ENCODE data around the gene ITPR3. TPM values are rescaled to one million over a fixed set of nuclear protein-coding genes. Genes with fewer than 3 reads are reported as not detected.

The ITPR3 gene
- total and polyA plus RNA-seq, 2 of the 13 experiments (the other 11 are each of a cell fraction or from before 2014, with no cell fraction given), result 3.8 to 21.4 TPM

DNA sequence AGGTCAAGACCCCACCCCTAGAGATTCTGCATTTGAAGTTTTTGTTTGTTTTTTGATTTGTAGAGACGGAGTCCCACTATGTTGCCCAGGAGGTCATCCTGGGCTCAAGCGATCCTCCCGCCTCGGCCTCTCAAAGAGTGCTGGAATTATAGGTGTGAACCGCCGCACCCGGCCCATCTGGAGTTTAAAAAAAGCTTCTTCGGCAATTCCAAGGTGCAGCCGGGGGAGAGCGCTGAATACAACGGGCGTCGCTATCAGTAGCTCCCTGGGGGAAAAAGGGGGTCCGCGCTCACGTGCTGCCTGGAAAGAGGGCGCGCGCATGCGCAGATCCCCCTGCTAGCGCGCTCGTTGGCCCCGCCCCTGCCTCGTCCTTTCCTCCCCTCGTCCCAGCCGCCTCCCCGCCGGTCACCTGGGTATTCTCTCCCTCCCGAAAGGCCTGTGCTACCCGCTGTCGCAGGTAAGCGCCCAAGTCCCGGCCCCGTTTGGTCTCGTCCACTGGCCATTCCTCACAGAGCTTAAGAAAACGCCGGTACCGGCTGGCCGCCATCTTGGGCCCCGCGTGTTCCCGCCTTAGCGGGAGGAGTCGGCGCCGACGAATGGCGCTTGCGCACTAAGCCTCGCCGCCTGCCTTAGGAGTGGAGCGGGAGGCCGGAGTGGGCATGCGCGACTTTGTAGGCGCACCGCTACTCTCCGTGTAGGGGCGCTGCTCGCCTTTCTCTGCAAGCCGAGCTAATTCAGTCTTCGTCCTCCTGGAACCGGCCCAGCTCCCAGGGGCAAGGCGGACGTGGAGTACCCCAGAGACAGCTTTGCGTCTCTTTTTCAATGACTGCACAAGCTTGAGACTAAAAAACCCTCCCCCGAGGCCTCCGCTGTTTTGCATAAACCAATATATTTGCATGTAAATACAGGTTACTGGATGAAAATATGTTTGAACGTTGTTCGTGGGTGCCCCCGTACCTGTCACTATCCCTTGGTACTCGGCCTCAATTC is 90.3 kb downstream of the ITPR3 start, which contains the start of gene UQCC2 (continued):
- TF ChIP-seq, protein P1, sequence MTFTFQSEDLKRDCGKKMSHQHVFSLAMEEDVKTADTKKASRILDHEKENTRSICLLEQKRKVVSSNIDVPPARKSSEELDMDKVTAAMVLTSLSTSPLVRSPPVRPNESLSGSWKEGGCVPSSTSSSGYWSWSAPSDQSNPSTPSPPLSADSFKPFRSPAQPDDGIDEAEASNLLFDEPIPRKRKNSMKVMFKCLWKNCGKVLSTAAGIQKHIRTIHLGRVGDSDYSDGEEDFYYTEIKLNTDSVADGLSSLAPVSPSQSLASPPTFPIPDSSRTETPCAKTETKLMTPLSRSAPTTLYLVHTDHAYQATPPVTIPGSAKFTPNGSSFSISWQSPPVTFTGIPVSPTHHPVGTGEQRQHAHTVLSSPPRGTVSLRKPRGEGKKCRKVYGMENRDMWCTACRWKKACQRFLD (CRISPR knock-in tag; IDR thresholded peaks at IDR 0.05; ENCODE audit: borderline replicate concordance), result peak; percentile 95
- peak; percentile 91 for TF ChIP-seq ZNF160 (CRISPR knock-in tag; IDR thresholded peaks at IDR 0.05)
- TF ChIP-seq SRY (CRISPR knock-in tag; IDR thresholded peaks at IDR 0.05), result peak; percentile 84; the same call in 1 of the 2 replicates
- no peak; the same call in 1 of the 2 replicates for TF ChIP-seq ZFP82 (CRISPR knock-in tag; IDR thresholded peaks at IDR 0.05; ENCODE audit: borderline replicate concordance)
- no peak; the same call in 1 of the 2 replicates for TF ChIP-seq TGIF2 (CRISPR knock-in tag; IDR thresholded peaks at IDR 0.05)
- TF ChIP-seq, protein P2, sequence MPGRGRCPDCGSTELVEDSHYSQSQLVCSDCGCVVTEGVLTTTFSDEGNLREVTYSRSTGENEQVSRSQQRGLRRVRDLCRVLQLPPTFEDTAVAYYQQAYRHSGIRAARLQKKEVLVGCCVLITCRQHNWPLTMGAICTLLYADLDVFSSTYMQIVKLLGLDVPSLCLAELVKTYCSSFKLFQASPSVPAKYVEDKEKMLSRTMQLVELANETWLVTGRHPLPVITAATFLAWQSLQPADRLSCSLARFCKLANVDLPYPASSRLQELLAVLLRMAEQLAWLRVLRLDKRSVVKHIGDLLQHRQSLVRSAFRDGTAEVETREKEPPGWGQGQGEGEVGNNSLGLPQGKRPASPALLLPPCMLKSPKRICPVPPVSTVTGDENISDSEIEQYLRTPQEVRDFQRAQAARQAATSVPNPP (CRISPR knock-in tag; IDR thresholded peaks at IDR 0.05), result peak; percentile 97
- TF ChIP-seq, protein P3, sequence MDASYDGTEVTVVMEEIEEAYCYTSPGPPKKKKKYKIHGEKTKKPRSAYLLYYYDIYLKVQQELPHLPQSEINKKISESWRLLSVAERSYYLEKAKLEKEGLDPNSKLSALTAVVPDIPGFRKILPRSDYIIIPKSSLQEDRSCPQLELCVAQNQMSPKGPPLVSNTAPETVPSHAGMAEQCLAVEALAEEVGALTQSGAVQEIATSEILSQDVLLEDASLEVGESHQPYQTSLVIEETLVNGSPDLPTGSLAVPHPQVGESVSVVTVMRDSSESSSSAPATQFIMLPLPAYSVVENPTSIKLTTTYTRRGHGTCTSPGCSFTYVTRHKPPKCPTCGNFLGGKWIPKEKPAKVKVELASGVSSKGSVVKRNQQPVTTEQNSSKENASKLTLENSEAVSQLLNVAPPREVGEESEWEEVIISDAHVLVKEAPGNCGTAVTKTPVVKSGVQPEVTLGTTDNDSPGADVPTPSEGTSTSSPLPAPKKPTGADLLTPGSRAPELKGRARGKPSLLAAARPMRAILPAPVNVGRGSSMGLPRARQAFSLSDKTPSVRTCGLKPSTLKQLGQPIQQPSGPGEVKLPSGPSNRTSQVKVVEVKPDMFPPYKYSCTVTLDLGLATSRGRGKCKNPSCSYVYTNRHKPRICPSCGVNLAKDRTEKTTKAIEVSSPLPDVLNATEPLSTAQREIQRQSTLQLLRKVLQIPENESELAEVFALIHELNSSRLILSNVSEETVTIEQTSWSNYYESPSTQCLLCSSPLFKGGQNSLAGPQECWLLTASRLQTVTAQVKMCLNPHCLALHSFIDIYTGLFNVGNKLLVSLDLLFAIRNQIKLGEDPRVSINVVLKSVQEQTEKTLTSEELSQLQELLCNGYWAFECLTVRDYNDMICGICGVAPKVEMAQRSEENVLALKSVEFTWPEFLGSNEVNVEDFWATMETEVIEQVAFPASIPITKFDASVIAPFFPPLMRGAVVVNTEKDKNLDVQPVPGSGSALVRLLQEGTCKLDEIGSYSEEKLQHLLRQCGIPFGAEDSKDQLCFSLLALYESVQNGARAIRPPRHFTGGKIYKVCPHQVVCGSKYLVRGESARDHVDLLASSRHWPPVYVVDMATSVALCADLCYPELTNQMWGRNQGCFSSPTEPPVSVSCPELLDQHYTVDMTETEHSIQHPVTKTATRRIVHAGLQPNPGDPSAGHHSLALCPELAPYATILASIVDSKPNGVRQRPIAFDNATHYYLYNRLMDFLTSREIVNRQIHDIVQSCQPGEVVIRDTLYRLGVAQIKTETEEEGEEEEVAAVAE (CRISPR knock-in tag; IDR thresholded peaks at IDR 0.05; ENCODE audit: borderline replicate concordance), result peak; percentile 56; the same call in 1 of the 2 replicates
- TF ChIP-seq KLF11 (CRISPR knock-in tag; IDR thresholded peaks at IDR 0.05), result peak; percentile 84; the same call in 1 of the 2 replicates
- no peak for TF ChIP-seq ZNF326 (CRISPR knock-in tag; IDR thresholded peaks at IDR 0.05; ENCODE audit: borderline replicate concordance)
- TF ChIP-seq SRSF4 (IDR thresholded peaks at IDR 0.05; ENCODE audit: low read depth, low read length, poor library complexity, severe bottlenecking), result no peak
- TF ChIP-seq, protein P4, sequence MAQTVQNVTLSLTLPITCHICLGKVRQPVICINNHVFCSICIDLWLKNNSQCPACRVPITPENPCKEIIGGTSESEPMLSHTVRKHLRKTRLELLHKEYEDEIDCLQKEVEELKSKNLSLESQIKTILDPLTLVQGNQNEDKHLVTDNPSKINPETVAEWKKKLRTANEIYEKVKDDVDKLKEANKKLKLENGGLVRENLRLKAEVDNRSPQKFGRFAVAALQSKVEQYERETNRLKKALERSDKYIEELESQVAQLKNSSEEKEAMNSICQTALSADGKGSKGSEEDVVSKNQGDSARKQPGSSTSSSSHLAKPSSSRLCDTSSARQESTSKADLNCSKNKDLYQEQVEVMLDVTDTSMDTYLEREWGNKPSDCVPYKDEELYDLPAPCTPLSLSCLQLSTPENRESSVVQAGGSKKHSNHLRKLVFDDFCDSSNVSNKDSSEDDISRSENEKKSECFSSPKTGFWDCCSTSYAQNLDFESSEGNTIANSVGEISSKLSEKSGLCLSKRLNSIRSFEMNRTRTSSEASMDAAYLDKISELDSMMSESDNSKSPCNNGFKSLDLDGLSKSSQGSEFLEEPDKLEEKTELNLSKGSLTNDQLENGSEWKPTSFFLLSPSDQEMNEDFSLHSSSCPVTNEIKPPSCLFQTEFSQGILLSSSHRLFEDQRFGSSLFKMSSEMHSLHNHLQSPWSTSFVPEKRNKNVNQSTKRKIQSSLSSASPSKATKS (CRISPR knock-in tag; IDR thresholded peaks at IDR 0.05), result peak; percentile 81; the same call in 1 of the 2 replicates
- peak; percentile 94 for TF ChIP-seq ZNF350 (CRISPR knock-in tag; IDR thresholded peaks at IDR 0.05; ENCODE audit: borderline replicate concordance, low read depth)
- no peak for TF ChIP-seq ZSCAN12 (CRISPR knock-in tag; IDR thresholded peaks at IDR 0.05)
- no peak for TF ChIP-seq ZNF143 (CRISPR knock-in tag; IDR thresholded peaks at IDR 0.05)
- peak; percentile 95 for TF ChIP-seq HOXA3 (CRISPR knock-in tag; IDR thresholded peaks at IDR 0.05)
- TF ChIP-seq MTA3 (CRISPR knock-in tag; IDR thresholded peaks at IDR 0.05), result no peak
- no peak for TF ChIP-seq TBP (CRISPR knock-in tag; IDR thresholded peaks at IDR 0.05)
- TF ChIP-seq, protein P5, sequence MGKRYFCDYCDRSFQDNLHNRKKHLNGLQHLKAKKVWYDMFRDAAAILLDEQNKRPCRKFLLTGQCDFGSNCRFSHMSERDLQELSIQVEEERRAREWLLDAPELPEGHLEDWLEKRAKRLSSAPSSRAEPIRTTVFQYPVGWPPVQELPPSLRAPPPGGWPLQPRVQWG (CRISPR knock-in tag; IDR thresholded peaks at IDR 0.05; ENCODE audit: borderline replicate concordance, low read depth), result no peak
- peak; percentile 67; the same call in 1 of the 2 replicates for TF ChIP-seq MIXL1 (CRISPR knock-in tag; IDR thresholded peaks at IDR 0.05)

All from HepG2 (cell line).